Neutrophil (primary cell): ENCODE measurements around the gene ZNF709.
"Not testable (repeated sequence)": the region's sequence is repeated elsewhere in the genome, so short reads cannot be mapped to it uniquely, and the experiment has no call there.

Experiments
- H3K27ac ChIP-seq: fragments of 200-600 bp; sonication (generic); 2 replicates; pipeline ENCODE4 v1.5.1; 2016; ENCODE audit warnings: mild to moderate bottlenecking, moderate library complexity
- H3K27me3 ChIP-seq: fragments of 200-600 bp; sonication (generic); 2 replicates; pipeline ENCODE4 v1.6.0; 2016; ENCODE audit warnings: mild to moderate bottlenecking
- H3K36me3 ChIP-seq: fragments of 200-600 bp; sonication (generic); 2 replicates; pipeline ENCODE4 v1.5.1; 2017
- H3K4me1 ChIP-seq, 2 experiments: fragments of 200-600 bp in 1 of 2; sonication (generic) in 1 of 2; 1 replicate in 1 of 2; 2 replicates in 1 of 2; pipeline versions ENCODE4 v1.5.1 to v1.6.1; 2013 to 2016; ENCODE audit warnings: low read depth in 1 of 2, low read length in 1 of 2, mild to moderate bottlenecking in 1 of 2, moderate library complexity in 1 of 2; ENCODE audit not compliant: control insufficient read depth in 1 of 2, insufficient read depth in 1 of 2
- H3K4me3 ChIP-seq, 2 experiments: fragments of 200-600 bp in 1 of 2; sonication (generic) in 1 of 2; 1 replicate in 1 of 2; 2 replicates in 1 of 2; pipeline ENCODE4 v1.5.1; 2013 to 2016; ENCODE audit warnings: low read depth in 1 of 2, low read length in 1 of 2, mild to moderate bottlenecking in 1 of 2, moderate library complexity in 1 of 2
- H3K9me3 ChIP-seq: fragments of 200-600 bp; sonication (generic); 2 replicates; pipeline ENCODE4 v1.5.1; 2016
- CTCF ChIP-seq: fragments of 200-600 bp; sonication (generic); IDR thresholded peaks from 2 replicates; pipeline ENCODE4 v1.5.1; 2016; ENCODE audit warnings: antibody characterized with exemption

ZNF709 gene

DNA sequence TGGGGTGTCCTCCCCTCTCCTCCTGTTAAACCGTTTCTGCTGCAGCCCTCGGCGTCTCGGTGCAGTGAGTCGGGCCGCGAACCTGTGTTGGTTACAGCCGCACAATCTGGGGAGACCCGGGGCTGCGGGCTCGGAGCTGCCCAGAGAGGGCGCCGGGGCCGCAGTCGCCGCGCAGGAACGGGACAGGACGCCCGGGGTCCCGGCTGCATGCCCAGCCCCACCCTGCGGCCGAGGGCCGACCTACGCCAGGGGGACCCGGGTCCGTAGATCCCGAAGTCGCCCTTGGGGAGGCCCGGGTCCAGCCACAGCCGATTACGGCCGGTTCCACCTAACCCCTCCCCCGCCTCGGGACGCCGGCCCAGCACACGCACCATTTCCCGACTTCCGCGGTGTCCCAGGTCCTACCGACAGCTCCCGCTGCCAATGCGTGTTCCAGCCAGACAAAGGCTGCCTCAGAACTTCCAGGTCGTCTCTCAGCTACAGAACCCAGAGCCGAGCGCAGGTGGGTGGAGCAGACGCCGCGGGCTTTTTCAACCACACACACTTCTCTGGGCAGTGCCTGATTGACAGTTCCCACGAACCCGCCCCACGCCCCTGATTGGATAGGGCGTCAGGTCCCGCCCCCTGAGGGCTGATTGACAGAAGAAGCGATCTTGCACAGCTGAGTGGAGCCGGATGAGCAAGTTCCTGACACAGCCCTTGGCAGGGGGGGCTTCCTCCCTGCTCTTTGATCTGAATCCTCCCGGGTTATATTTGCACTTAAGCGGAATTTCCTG, 43.9 kb downstream of the ZNF709 start, which contains the start of gene ZNF443:
Gene ZNF443 (minus strand): TSS at position 481 of the 776 bp plus-strand sequence. CDS start 107 bp downstream, at position 374.
- peak within 1 kb of the TSS; percentile 71 for H3K27ac ChIP-seq
- no peaks in the 10 kb centered on the region for H3K9me3 ChIP-seq
- H3K36me3 ChIP-seq = no peaks in the 10 kb centered on the region
- peaks cover 4 to 12% of the 10 kb centered on the region in 2 experiments for H3K4me1 ChIP-seq
- no peaks in the 10 kb centered on the region for H3K27me3 ChIP-seq
- H3K4me3 ChIP-seq = peak within 1 kb of the TSS; percentile 89 to 93
- TF ChIP-seq CTCF = no peak

DNA sequence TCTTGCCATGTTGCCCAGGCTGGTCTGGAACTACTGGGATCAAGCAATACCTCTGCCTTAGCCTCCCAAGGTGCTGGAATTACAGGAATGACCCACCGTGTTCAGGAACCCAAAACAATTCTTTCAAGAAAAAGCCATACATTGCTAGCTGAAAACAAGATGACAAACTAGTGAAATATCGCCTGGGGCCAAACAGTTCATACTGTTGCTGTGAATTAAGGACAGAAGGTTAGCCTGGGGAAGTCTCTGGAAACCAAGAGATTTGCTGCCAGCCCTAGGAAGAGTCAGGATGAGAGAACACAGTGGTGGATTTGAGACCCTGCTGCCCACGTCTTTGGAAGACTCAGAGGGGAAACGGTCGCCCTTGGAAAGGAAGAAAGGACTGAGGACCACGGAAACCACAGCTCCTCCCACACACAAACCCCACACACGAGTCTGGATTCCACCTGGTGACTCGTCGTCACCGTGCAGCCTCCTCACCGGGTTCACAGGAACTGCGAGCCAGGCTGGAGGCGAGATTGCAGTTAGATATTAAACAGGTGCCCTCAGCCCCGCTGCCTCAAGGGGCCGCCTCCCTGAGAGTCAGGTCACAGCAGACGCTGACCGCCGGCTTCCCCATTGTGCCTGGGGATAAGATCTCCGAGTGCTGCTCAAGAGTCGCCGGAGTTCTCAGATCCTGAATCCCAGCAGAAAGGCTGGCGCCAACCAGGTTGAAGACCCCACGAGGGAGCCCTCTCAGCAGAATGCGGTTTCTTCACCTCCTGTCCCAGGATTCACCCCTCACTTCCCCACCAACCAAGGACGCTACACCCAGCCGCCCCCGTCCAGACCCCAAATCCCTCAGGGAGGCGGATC, 44.7 kb downstream of the ZNF709 start:
- not testable (repeated sequence) for H3K27me3 ChIP-seq, H3K36me3 ChIP-seq, H3K9me3 ChIP-seq
- peak overlapping the region; percentile 71 for H3K27ac ChIP-seq
- H3K4me3 ChIP-seq = peak overlapping the region; percentile 89 to 93
- H3K4me1 ChIP-seq = peaks cover 4 to 12% of the 10 kb centered on the region in 2 experiments

GRCh38 chr19:12430726-12431299, 53.8 kb downstream of the ZNF709 start:
- H3K27ac ChIP-seq, H3K27me3 ChIP-seq, H3K4me1 ChIP-seq, H3K4me3 ChIP-seq: not testable (repeated sequence)
- peaks cover 11% of the 10 kb centered on the region for H3K36me3 ChIP-seq
- peaks cover 15% of the 10 kb centered on the region for H3K9me3 ChIP-seq

GRCh38 chr19:12425888-12426274, 58.7 kb downstream of the ZNF709 start:
- peaks cover 14 to 23% of the 10 kb centered on the region in 2 experiments for H3K4me1 ChIP-seq
- peaks cover 4% of the 10 kb centered on the region for H3K36me3 ChIP-seq
- peak overlapping the region; percentile 66 for H3K27ac ChIP-seq
- H3K4me3 ChIP-seq = no peak overlapping the region
- TF ChIP-seq CTCF = no peak
- H3K9me3 ChIP-seq = peaks cover 12% of the 10 kb centered on the region
- H3K27me3 ChIP-seq = no peaks in the 10 kb centered on the region

DNA sequence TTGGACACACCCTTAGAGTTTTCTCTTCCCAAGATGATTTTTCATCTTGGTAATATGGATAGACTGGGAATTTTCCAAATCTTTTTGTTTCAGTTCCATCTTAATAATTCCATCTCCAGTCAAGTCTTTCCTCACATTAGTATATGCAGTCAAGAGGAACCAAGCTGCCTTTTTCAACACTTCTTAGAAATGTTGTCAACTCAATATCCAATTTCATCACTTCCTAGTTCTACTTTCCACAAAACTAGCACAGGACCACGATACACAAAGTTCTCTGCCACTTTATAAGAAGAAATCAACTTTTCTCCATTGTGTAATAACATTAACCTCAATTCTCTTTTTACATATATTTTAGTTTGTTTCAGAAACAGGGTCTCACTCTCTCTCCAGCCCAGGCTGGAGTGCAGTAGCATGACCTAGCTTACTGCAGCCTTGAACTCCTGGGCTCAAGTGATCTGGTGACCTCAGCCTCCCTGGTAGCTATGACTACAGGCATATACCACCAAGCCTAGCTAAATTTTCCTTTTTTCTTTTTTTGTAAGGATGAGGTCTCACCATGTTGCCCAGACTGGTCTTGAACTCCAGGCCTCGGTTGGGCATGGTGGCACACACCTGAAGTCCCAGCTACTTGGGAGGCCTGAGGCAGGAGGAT, 59.3 kb downstream of the ZNF709 start:
- Histone ChIP-seq H3K36me3 (no peaks in the 10 kb centered on the region), H3K27ac (peak overlapping the region; percentile 66), H3K9me3 (peaks cover 7% of the 10 kb centered on the region), H3K27me3 (no peaks in the 10 kb centered on the region), H3K4me1 (peaks cover 14 to 23% of the 10 kb centered on the region in 2 experiments), H3K4me3 (no peak overlapping the region)
- no peak for TF ChIP-seq CTCF

DNA sequence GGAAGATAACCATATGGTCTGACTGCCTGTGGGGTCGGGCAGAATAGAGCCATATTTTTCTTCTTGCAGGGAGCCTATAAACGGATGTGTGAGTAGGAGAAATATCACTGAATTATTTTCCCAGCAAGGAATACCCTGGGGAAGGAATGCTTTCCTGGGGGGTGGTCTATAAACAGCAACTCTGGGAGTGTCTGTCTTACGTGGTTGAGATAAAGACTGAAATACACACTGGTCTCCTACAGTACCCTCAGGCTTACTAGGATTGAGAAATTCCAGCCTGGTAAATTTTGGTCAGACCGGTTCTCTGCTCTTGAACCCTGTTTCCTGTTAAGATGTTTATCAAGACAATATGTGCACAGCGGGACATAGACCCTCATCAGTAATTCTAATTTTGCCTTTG, 67.3 kb downstream of the ZNF709 start:
- H3K36me3 ChIP-seq, H3K27me3 ChIP-seq, H3K4me1 ChIP-seq, H3K4me3 ChIP-seq, H3K27ac ChIP-seq: not testable (repeated sequence)
- H3K9me3 ChIP-seq = peaks cover 11% of the 10 kb centered on the region
